HEK293 (cell line): ENCODE data around the gene CTF1.

Experiments
- GLIS2 ChIP-seq: fragments of 450-650 bp; formaldehyde crosslinking; IDR thresholded peaks from 2 replicates; pipeline ENCODE4 v1.5.1; 2016; ENCODE audit warnings: missing biosample characterization, missing genetic modification characterization
- ZBTB17 ChIP-seq: fragments of 450-650 bp; formaldehyde crosslinking; IDR thresholded peaks from 2 replicates; pipeline ENCODE4 v1.5.1; 2016; ENCODE audit warnings: missing biosample characterization, missing genetic modification characterization
- ZNF48 ChIP-seq: fragments of 450-650 bp; formaldehyde crosslinking; IDR thresholded peaks from 2 replicates; pipeline ENCODE4 v1.5.1; 2016; ENCODE audit warnings: missing biosample characterization, missing genetic modification characterization
- ZNF549 ChIP-seq: fragments of 450-650 bp; IDR thresholded peaks from 2 replicates; pipeline ENCODE4 v1.5.1; 2018; ENCODE audit warnings: missing biosample characterization, missing genetic modification characterization, mild to moderate bottlenecking, inconsistent platforms, moderate library complexity
- ZNF626 ChIP-seq: fragments of 450-650 bp; sonication (Bioruptor Pico); formaldehyde crosslinking; IDR thresholded peaks from 2 replicates; pipeline ENCODE4 v1.5.1; 2018; ENCODE audit warnings: missing biosample characterization, missing genetic modification characterization, inconsistent platforms
- TF ChIP-seq, protein P1 (sequence below): fragments of 450-650 bp; formaldehyde crosslinking; IDR thresholded peaks from 2 replicates; pipeline ENCODE4 v1.5.1; 2016; ENCODE audit warnings: missing biosample characterization, missing genetic modification characterization
- TF ChIP-seq, protein P2 (sequence below): fragments of 450-650 bp; formaldehyde crosslinking; IDR thresholded peaks from 2 replicates; pipeline ENCODE4 v1.5.1; 2016; ENCODE audit warnings: missing biosample characterization, missing genetic modification characterization

DNA sequence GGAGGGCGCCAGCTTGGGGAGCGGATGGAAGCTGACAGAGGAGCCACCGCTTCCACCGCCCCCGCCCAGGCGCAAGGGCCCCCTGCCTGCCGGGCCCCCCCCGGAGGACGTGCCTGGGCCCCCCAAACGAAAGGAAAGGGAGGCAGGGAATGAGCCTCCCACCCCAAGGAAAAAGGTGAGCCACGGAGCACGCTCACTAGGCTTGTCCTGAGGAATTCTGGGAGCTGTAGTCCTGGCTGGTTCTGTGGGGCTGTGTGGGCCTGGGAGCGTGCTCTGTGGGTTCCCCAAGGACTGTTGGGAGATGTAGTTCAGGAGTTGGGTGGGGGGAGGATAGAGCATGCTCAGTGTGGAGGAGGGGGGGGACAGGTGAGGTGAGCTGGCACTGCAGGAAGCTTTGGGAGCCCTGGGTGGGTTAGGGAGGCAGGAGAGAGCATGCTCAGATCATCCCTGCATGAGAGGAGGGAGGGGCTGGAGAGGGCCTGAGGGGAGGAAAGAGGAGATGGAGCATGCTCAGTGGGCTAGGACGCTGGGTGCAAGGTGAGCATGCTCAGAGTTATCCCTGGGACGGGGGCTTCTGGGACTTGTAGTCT lies 31.5 kb downstream of the CTF1 start:
- TF ChIP-seq, protein P1, sequence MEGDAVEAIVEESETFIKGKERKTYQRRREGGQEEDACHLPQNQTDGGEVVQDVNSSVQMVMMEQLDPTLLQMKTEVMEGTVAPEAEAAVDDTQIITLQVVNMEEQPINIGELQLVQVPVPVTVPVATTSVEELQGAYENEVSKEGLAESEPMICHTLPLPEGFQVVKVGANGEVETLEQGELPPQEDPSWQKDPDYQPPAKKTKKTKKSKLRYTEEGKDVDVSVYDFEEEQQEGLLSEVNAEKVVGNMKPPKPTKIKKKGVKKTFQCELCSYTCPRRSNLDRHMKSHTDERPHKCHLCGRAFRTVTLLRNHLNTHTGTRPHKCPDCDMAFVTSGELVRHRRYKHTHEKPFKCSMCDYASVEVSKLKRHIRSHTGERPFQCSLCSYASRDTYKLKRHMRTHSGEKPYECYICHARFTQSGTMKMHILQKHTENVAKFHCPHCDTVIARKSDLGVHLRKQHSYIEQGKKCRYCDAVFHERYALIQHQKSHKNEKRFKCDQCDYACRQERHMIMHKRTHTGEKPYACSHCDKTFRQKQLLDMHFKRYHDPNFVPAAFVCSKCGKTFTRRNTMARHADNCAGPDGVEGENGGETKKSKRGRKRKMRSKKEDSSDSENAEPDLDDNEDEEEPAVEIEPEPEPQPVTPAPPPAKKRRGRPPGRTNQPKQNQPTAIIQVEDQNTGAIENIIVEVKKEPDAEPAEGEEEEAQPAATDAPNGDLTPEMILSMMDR (tag by site-specific recombination): no peak
- TF ChIP-seq ZNF48 (tag by site-specific recombination) (no peak), ZNF549 (tag by site-specific recombination) (no peak), ZBTB17 (tag by site-specific recombination) (peak; percentile 93), GLIS2 (tag by site-specific recombination) (no peak), ZNF626 (tag by site-specific recombination) (no peak)
- TF ChIP-seq, protein P2, sequence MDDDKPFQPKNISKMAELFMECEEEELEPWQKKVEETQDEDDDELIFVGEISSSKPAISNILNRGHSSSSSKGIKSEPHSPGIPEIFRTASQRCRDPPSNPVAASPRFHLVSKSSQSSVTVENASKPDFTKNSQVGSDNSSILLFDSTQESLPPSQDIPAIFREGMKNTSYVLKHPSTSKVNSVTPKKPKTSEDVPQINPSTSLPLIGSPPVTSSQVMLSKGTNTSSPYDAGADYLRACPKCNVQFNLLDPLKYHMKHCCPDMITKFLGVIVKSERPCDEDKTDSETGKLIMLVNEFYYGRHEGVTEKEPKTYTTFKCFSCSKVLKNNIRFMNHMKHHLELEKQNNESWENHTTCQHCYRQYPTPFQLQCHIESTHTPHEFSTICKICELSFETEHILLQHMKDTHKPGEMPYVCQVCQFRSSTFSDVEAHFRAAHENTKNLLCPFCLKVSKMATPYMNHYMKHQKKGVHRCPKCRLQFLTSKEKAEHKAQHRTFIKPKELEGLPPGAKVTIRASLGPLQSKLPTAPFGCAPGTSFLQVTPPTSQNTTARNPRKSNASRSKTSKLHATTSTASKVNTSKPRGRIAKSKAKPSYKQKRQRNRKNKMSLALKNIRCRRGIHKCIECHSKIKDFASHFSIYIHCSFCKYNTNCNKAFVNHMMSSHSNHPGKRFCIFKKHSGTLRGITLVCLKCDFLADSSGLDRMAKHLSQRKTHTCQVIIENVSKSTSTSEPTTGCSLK (tag by site-specific recombination): no peak
